ENCODE results near the gene LAIR1. TPM values are rescaled to one million over a fixed set of nuclear protein-coding genes. Genes with fewer than 3 reads are reported as not detected.
A peak's percentile ranks its signal among the peaks of the same experiment; 100 is the strongest.

The LAIR1 gene
- total RNA-seq, 1 donor from 2014 or later, result not detected

DNA sequence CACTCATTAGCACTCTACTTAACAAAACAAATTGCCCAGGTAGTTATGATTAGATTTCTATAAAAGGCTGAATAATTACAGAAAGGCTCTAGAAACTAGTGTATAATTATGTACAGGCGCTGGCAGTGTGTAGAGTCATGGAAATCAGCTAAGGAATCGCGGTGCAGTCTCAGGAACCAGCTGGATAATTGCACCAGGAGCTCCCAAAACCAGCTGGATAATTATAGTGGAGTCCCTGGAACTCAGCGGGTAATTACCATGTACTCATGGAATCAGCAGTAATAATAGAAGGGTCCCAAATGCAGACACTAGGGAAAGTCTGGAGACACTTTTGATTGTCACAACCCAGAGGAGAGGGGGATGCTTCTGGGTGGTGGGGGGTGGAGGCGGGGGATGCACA, 27.4 kb upstream of the LAIR1 start:
- no peaks in the 10 kb centered on the region for H3K36me3 ChIP-seq (ENCODE audit: insufficient read depth, low read length)
- no peaks in the 10 kb centered on the region for H3K9me3 ChIP-seq (ENCODE audit: insufficient read depth, low read depth, low read length)
- no peaks in the 10 kb centered on the region for H3K4me1 ChIP-seq (ENCODE audit: insufficient read depth, low read length)
- no peak overlapping the region for H3K4me3 ChIP-seq (ENCODE audit: insufficient read depth, low read depth, low read length)
- H4K20me1 ChIP-seq (ENCODE audit: insufficient read depth, low read length), result no peaks in the 10 kb centered on the region
- H3K4me2 ChIP-seq (ENCODE audit: low read length), result no peak overlapping the region
- Mint-ChIP-seq H3K4me1 (ENCODE audit: low read depth, unreplicated experiment) (peaks cover 3% of the 10 kb centered on the region), H3K4me3 (ENCODE audit: unreplicated experiment) (no peak overlapping the region), H3K36me3 (ENCODE audit: low read depth, unreplicated experiment) (no peaks in the 10 kb centered on the region), H3K27ac (ENCODE audit: unreplicated experiment) (no peak overlapping the region), H3K9me3 (ENCODE audit: unreplicated experiment) (no peaks in the 10 kb centered on the region), H3K27me3 (ENCODE audit: low read depth, unreplicated experiment) (peaks cover 22% of the 10 kb centered on the region)
- no peaks in the 10 kb centered on the region for H3K79me2 ChIP-seq (ENCODE audit: insufficient read depth, low read length)
- TF ChIP-seq EZH2 (IDR thresholded peaks at IDR 0.05; ENCODE audit: insufficient read depth, low read length), result no peak
- TF ChIP-seq, protein P1, sequence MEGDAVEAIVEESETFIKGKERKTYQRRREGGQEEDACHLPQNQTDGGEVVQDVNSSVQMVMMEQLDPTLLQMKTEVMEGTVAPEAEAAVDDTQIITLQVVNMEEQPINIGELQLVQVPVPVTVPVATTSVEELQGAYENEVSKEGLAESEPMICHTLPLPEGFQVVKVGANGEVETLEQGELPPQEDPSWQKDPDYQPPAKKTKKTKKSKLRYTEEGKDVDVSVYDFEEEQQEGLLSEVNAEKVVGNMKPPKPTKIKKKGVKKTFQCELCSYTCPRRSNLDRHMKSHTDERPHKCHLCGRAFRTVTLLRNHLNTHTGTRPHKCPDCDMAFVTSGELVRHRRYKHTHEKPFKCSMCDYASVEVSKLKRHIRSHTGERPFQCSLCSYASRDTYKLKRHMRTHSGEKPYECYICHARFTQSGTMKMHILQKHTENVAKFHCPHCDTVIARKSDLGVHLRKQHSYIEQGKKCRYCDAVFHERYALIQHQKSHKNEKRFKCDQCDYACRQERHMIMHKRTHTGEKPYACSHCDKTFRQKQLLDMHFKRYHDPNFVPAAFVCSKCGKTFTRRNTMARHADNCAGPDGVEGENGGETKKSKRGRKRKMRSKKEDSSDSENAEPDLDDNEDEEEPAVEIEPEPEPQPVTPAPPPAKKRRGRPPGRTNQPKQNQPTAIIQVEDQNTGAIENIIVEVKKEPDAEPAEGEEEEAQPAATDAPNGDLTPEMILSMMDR (IDR thresholded peaks at IDR 0.05; ENCODE audit: insufficient read depth, low read depth, low read length), result no peak
- H3K27ac ChIP-seq (ENCODE audit: low read depth, low read length), result no peak overlapping the region
- no peak for DNase-seq (ENCODE audit: low read depth)
- H3K9ac ChIP-seq (ENCODE audit: low read length), result no peak overlapping the region
- peaks cover 4% of the 10 kb centered on the region for H3K27me3 ChIP-seq (ENCODE audit: insufficient read depth, low read length)
- no peak overlapping the region for H2AFZ ChIP-seq (ENCODE audit: low read depth, low read length)
- no peak for FAIRE-seq

DNA sequence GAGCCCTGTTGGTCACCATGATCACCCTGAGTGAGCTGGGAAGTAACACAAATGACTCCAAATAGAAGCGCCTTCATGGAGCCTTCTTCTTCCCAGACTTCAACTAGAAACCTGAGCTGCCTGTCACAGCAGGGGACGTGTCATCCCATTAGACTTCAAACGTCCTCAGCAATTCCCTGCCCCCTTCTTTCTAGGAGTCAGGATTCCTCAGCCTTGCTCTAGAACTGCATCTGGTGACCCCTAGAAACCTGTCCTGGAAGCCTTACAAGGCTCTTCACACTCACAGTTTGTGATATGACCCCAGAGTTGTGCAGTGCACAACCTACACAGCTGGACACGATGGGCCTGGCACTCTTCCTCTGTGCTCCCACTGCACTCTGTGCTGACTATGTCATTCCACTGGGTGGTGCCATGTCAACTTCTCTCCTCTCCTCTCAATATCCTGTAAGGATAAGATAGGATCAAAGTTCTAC, 26.9 kb upstream of the LAIR1 start:
- no peaks in the 10 kb centered on the region for H3K4me1 ChIP-seq (ENCODE audit: insufficient read depth, low read length)
- H3K27ac Mint-ChIP-seq (ENCODE audit: unreplicated experiment), result no peak overlapping the region
- no peaks in the 10 kb centered on the region for H3K36me3 Mint-ChIP-seq (ENCODE audit: low read depth, unreplicated experiment)
- peaks cover 4% of the 10 kb centered on the region for H3K27me3 ChIP-seq (ENCODE audit: insufficient read depth, low read length)
- TF ChIP-seq, protein P1 (IDR thresholded peaks at IDR 0.05; ENCODE audit: insufficient read depth, low read depth, low read length), result no peak
- TF ChIP-seq EZH2 (IDR thresholded peaks at IDR 0.05; ENCODE audit: insufficient read depth, low read length), result no peak
- H3K4me3 ChIP-seq (ENCODE audit: insufficient read depth, low read depth, low read length), result no peak overlapping the region
- peaks cover 23% of the 10 kb centered on the region for H3K27me3 Mint-ChIP-seq (ENCODE audit: low read depth, unreplicated experiment)
- peaks cover 3% of the 10 kb centered on the region for H3K4me1 Mint-ChIP-seq (ENCODE audit: low read depth, unreplicated experiment)
- H3K4me2 ChIP-seq (ENCODE audit: low read length), result no peak overlapping the region
- H3K4me3 Mint-ChIP-seq (ENCODE audit: unreplicated experiment), result no peak overlapping the region
- H3K27ac ChIP-seq (ENCODE audit: low read depth, low read length), result no peak overlapping the region
- no peaks in the 10 kb centered on the region for H3K36me3 ChIP-seq (ENCODE audit: insufficient read depth, low read length)
- DNase-seq (ENCODE audit: low read depth), result no peak
- FAIRE-seq, result no peak
- H3K79me2 ChIP-seq (ENCODE audit: insufficient read depth, low read length), result no peaks in the 10 kb centered on the region
- H2AFZ ChIP-seq (ENCODE audit: low read depth, low read length), result no peak overlapping the region
- no peaks in the 10 kb centered on the region for H3K9me3 Mint-ChIP-seq (ENCODE audit: unreplicated experiment)
- H3K9me3 ChIP-seq (ENCODE audit: insufficient read depth, low read depth, low read length), result no peaks in the 10 kb centered on the region
- H3K9ac ChIP-seq (ENCODE audit: low read length), result no peak overlapping the region
- no peaks in the 10 kb centered on the region for H4K20me1 ChIP-seq (ENCODE audit: insufficient read depth, low read length)

DNA sequence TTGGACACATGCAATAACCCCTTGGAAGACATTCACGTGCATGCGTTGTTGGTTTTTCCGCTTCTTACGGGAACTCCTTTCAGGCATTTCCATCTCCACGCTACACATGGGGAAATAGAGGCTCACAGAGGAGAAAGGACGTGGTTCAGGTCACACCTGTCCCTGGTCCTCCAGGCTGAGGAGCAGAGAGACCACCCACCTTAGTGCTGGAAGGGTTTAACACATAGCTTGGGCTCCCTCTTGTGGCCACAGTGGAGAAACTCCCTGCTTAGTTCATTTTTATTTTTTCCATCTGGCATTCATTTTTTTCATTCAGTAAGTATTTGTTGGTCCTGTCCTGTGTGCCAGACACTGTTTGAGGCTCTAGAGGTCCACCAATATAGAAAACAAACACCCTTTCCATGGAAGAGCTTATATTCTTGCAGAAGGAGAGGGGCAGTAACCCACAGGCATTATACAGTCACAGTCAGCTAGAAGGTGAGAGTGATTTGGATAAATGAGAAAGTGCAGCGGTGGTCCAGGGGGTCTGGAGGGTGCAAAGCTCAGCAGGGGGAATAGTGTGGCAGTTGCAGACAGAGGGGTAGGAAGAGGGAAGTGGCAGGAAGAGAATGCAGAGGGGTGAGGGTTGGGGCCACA, 26.3 kb upstream of the LAIR1 start:
- TF ChIP-seq, protein P1 (IDR thresholded peaks at IDR 0.05; ENCODE audit: insufficient read depth, low read depth, low read length), result peak; percentile 67
- TF ChIP-seq EZH2 (IDR thresholded peaks at IDR 0.05; ENCODE audit: insufficient read depth, low read length), result no peak
- Mint-ChIP-seq H3K27me3 (ENCODE audit: low read depth, unreplicated experiment) (peaks cover 23% of the 10 kb centered on the region), H3K9me3 (ENCODE audit: unreplicated experiment) (no peaks in the 10 kb centered on the region), H3K4me3 (ENCODE audit: unreplicated experiment) (no peak overlapping the region), H3K4me1 (ENCODE audit: low read depth, unreplicated experiment) (peaks cover 3% of the 10 kb centered on the region), H3K36me3 (ENCODE audit: low read depth, unreplicated experiment) (no peaks in the 10 kb centered on the region), H3K27ac (ENCODE audit: unreplicated experiment) (no peak overlapping the region)
- FAIRE-seq, result no peak
- H4K20me1 ChIP-seq (ENCODE audit: insufficient read depth, low read length), result no peaks in the 10 kb centered on the region
- H3K9me3 ChIP-seq (ENCODE audit: insufficient read depth, low read depth, low read length), result no peaks in the 10 kb centered on the region
- H3K27me3 ChIP-seq (ENCODE audit: insufficient read depth, low read length), result peaks cover 4% of the 10 kb centered on the region
- no peak overlapping the region for H3K9ac ChIP-seq (ENCODE audit: low read length)
- H3K36me3 ChIP-seq (ENCODE audit: insufficient read depth, low read length), result no peaks in the 10 kb centered on the region
- H2AFZ ChIP-seq (ENCODE audit: low read depth, low read length), result no peak overlapping the region
- no peaks in the 10 kb centered on the region for H3K79me2 ChIP-seq (ENCODE audit: insufficient read depth, low read length)
- peak; percentile 31 for DNase-seq (ENCODE audit: low read depth)
- H3K4me2 ChIP-seq (ENCODE audit: low read length), result no peak overlapping the region
- no peak overlapping the region for H3K4me3 ChIP-seq (ENCODE audit: insufficient read depth, low read depth, low read length)
- no peak overlapping the region for H3K27ac ChIP-seq (ENCODE audit: low read depth, low read length)
- no peaks in the 10 kb centered on the region for H3K4me1 ChIP-seq (ENCODE audit: insufficient read depth, low read length)

Measured in astrocyte (in vitro differentiated cells and primary cell).